ENCODE measurements around the gene TRIM9.

Gene TRIM9

DNA sequence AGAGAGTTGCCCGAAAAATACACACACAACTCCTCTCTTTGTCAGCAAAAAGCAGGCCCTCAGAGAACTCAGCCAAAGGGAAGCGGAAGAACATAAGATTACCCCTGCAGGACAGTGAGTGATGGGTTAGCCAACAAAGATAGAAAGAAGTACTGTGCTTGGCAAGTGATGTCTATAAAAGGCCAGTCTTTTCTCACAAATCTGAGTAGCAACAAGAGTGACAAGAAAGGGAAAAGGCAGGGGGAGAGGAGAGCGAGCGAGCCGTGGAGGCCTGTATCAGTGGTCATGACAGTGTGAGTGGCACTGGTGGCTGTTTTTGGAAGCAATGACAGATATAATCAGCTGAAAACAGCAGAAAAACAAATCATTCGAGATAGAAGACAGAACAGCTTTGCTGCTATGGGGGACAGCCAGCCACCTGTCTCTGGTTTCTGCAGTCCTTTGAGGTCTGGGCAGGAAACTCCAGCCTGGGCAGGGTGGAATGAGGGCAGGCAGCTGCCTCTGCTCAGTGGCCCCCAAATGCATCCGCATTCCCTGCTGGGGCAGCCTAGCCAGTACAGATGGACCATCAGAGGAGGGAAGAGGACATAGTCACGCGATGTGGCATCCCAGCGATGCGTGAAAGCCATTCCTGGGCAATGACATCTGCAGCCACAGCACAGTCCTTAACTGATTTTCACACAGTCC is 74.7 kb downstream of the TRIM9 start:
- TF ChIP-seq TCF4 (CRISPR knock-in tag; IDR thresholded peaks at IDR 0.05; ENCODE audit: borderline replicate concordance), result 0 out of 2 replicates have a peak, but pooled peaks have one; percentile 25
- TF ChIP-seq, protein P1, sequence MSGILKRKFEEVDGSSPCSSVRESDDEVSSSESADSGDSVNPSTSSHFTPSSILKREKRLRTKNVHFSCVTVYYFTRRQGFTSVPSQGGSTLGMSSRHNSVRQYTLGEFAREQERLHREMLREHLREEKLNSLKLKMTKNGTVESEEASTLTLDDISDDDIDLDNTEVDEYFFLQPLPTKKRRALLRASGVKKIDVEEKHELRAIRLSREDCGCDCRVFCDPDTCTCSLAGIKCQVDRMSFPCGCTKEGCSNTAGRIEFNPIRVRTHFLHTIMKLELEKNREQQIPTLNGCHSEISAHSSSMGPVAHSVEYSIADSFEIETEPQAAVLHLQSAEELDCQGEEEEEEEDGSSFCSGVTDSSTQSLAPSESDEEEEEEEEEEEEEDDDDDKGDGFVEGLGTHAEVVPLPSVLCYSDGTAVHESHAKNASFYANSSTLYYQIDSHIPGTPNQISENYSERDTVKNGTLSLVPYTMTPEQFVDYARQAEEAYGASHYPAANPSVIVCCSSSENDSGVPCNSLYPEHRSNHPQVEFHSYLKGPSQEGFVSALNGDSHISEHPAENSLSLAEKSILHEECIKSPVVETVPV (CRISPR knock-in tag; IDR thresholded peaks at IDR 0.05), result no peak
- ATAC-seq, result peak; percentile 78

DNA sequence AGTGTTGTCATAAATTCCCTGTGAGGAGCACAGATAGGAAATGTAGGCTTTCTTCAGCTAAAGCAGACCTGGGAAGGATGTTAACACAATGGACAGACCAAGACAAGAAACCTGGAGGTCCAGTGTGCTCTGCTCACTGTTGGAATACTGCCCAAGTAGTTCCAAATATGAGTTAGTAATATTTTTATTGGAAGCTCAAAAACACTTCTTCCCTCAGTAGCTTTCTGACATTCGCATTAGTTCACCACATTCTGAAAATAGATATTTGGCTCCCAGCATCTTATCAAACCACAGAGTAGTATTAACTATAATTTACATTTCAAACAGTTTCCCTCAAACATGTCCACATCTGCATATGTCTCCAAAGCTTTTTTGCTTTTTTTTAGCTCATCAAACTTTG is 75.8 kb downstream of the TRIM9 start:
- TF ChIP-seq ZC3H10 (CRISPR knock-in tag; IDR thresholded peaks at IDR 0.05) (no peak), BACH2 (CRISPR knock-in tag; IDR thresholded peaks at IDR 0.05; ENCODE audit: borderline replicate concordance) (no peak), ARNTL (CRISPR knock-in tag; IDR thresholded peaks at IDR 0.05; ENCODE audit: borderline replicate concordance, low read depth) (no peak), TOX (CRISPR knock-in tag; IDR thresholded peaks at IDR 0.05; ENCODE audit: borderline replicate concordance) (no peak), ESRRG (CRISPR knock-in tag; IDR thresholded peaks at IDR 0.05) (no peak)
- ATAC-seq, result no peak

DNA sequence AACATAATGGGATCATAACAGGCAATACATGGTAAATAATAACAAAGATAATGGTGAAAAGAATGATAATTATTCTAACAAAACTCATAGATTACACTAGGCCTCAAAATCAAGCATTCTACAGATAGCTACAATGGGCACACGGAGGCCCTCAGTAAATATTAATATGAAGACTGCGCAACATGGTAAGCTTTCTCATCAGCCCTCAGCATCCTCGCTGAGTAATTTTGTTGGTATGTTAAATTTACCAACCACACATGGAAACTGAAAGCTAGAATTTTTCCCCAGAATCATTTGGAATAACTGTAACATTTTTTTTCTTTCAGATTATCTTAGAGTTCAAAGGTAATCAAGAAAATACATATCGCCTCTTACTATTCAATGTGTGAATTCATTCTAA is 76.4 kb downstream of the TRIM9 start:
- no peak for ATAC-seq

DNA sequence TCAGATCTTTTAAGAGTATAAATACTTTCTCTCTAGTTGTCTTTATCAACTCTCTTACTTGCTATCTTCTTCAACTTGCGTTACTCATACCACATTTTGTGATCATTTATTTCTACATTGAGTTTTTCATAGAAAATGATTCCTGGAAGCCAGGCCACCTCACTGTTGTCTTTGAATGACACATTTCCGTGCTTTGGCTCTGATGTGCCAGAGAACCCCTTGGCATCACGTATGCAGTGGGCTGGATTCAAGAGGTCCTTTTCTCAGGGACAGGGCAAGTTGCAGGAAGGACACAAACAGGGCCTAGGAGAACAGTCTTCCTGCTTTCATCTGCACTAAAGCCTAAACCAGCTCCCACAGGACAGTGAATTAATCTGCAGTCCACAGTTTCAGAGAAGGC is 80.3 kb downstream of the TRIM9 start:
- TF ChIP-seq ZC3H10 (CRISPR knock-in tag; IDR thresholded peaks at IDR 0.05), result no peak
- TF ChIP-seq, protein P2, sequence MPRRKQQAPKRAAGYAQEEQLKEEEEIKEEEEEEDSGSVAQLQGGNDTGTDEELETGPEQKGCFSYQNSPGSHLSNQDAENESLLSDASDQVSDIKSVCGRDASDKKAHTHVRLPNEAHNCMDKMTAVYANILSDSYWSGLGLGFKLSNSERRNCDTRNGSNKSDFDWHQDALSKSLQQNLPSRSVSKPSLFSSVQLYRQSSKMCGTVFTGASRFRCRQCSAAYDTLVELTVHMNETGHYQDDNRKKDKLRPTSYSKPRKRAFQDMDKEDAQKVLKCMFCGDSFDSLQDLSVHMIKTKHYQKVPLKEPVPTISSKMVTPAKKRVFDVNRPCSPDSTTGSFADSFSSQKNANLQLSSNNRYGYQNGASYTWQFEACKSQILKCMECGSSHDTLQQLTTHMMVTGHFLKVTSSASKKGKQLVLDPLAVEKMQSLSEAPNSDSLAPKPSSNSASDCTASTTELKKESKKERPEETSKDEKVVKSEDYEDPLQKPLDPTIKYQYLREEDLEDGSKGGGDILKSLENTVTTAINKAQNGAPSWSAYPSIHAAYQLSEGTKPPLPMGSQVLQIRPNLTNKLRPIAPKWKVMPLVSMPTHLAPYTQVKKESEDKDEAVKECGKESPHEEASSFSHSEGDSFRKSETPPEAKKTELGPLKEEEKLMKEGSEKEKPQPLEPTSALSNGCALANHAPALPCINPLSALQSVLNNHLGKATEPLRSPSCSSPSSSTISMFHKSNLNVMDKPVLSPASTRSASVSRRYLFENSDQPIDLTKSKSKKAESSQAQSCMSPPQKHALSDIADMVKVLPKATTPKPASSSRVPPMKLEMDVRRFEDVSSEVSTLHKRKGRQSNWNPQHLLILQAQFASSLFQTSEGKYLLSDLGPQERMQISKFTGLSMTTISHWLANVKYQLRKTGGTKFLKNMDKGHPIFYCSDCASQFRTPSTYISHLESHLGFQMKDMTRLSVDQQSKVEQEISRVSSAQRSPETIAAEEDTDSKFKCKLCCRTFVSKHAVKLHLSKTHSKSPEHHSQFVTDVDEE (CRISPR knock-in tag; IDR thresholded peaks at IDR 0.05), result no peak
- ATAC-seq, result no peak

More for the DNA sequence above, 76.4 kb downstream of the TRIM9 start:
- TF ChIP-seq ZFP30 (CRISPR knock-in tag; IDR thresholded peaks at IDR 0.05) (no peak), TOX (CRISPR knock-in tag; IDR thresholded peaks at IDR 0.05; ENCODE audit: borderline replicate concordance) (no peak), OSR1 (CRISPR knock-in tag; IDR thresholded peaks at IDR 0.05) (no peak), ZC3H10 (CRISPR knock-in tag; IDR thresholded peaks at IDR 0.05) (no peak), GLIS3 (CRISPR knock-in tag; IDR thresholded peaks at IDR 0.05) (no peak), ZNF565 (CRISPR knock-in tag; conservative IDR thresholded peaks at IDR 0.05; ENCODE audit: low read depth) (no peak), RARB (CRISPR knock-in tag; IDR thresholded peaks at IDR 0.05) (no peak), TCF4 (CRISPR knock-in tag; IDR thresholded peaks at IDR 0.05; ENCODE audit: borderline replicate concordance) (no peak), ZNF8 (CRISPR knock-in tag; IDR thresholded peaks at IDR 0.05) (no peak)
- TF ChIP-seq, protein P2 (CRISPR knock-in tag; IDR thresholded peaks at IDR 0.05), result no peak
- TF ChIP-seq, protein P3, sequence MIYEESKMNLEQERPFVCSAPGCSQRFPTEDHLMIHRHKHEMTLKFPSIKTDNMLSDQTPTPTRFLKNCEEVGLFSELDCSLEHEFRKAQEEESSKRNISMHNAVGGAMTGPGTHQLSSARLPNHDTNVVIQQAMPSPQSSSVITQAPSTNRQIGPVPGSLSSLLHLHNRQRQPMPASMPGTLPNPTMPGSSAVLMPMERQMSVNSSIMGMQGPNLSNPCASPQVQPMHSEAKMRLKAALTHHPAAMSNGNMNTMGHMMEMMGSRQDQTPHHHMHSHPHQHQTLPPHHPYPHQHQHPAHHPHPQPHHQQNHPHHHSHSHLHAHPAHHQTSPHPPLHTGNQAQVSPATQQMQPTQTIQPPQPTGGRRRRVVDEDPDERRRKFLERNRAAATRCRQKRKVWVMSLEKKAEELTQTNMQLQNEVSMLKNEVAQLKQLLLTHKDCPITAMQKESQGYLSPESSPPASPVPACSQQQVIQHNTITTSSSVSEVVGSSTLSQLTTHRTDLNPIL (CRISPR knock-in tag; IDR thresholded peaks at IDR 0.05; ENCODE audit: low read depth), result no peak

DNA sequence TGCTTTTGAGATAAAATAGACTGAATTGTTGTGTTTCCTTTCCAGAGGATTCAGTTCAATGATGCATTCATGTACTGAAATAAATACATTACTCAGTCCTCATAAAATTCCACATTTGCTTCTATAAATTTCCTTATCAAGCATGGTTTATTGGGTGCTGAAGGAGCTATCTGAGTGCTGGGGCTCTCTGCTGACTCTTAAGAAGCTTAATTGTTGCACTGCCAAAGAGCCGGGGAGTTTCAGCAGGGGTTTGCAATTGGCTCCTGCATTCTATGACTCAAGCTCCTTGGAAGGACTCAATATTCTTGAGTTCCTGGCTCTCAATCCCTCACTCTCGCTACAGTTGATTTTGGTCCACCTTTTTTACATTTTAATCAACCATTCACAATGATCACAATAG is 80.8 kb downstream of the TRIM9 start:
- peak; percentile 32; the same call in 1 of the 2 replicates for TF ChIP-seq ISL1 (CRISPR knock-in tag; IDR thresholded peaks at IDR 0.05)
- no peak for TF ChIP-seq ZNF565 (CRISPR knock-in tag; conservative IDR thresholded peaks at IDR 0.05; ENCODE audit: low read depth)
- TF ChIP-seq, protein P3 (CRISPR knock-in tag; IDR thresholded peaks at IDR 0.05; ENCODE audit: low read depth), result no peak
- peak; percentile 82 for ATAC-seq
